Fibroblast of mammary gland (primary cell): ENCODE data around the gene TLCD3A.
A peak's percentile ranks its signal among the peaks of the same experiment; 100 is the strongest.
"Not testable (repeated sequence)": the region's sequence is repeated elsewhere in the genome, so short reads cannot be mapped to it uniquely, and the experiment has no call there.

Source experiments
- DNase-seq: peaks from one replicate; pipeline ENCODE4 v3.0.0-alpha.2; 2010; ENCODE audit warnings: low read depth
- H3K4me3 ChIP-seq: 2 replicates; pipeline ENCODE4 v1.5.1; 2011; ENCODE audit warnings: low read depth, mild to moderate bottlenecking, low read length, moderate library complexity; ENCODE audit not compliant: control insufficient read depth
- TF ChIP-seq, protein P1 (sequence below): conservative IDR thresholded peaks from 2 replicates; pipeline ENCODE4 v1.5.1; 2011; ENCODE audit warnings: low read depth, low read length, inconsistent platforms; ENCODE audit not compliant: control insufficient read depth, insufficient read depth

Gene TLCD3A

DNA sequence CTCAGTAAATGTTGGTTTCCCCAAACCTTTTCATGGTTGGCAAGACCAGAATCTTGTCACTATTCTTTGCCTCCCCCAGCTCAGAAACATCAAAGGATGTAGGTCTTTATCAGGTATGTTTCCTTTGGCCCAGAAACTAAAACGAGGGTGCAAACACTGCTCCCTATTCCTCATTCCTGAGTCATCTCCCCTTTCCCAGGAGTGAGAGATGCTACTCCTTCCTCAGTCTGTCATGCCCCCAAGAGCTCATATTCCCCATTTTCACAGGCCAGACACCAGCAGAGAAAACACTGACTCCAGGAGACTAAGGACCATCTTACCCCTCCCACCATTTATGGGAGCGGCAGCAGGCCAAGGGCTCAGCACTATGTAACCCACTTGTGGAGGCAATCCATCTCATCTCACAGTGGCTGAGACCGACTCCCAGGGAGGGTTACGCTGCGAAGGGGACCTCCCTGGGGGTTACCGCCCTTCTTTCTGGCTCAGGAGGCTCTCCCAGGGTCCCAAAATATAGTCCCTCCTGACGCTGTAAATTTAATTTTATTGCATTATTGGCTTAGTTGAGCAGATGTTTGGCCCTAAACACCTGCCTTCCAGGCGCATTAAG is 18.1 kb downstream of the TLCD3A start:
- TF ChIP-seq, protein P1, sequence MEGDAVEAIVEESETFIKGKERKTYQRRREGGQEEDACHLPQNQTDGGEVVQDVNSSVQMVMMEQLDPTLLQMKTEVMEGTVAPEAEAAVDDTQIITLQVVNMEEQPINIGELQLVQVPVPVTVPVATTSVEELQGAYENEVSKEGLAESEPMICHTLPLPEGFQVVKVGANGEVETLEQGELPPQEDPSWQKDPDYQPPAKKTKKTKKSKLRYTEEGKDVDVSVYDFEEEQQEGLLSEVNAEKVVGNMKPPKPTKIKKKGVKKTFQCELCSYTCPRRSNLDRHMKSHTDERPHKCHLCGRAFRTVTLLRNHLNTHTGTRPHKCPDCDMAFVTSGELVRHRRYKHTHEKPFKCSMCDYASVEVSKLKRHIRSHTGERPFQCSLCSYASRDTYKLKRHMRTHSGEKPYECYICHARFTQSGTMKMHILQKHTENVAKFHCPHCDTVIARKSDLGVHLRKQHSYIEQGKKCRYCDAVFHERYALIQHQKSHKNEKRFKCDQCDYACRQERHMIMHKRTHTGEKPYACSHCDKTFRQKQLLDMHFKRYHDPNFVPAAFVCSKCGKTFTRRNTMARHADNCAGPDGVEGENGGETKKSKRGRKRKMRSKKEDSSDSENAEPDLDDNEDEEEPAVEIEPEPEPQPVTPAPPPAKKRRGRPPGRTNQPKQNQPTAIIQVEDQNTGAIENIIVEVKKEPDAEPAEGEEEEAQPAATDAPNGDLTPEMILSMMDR = no peak
- DNase-seq = peak; percentile 25
- H3K4me3 ChIP-seq = peak overlapping the region; percentile 77

DNA sequence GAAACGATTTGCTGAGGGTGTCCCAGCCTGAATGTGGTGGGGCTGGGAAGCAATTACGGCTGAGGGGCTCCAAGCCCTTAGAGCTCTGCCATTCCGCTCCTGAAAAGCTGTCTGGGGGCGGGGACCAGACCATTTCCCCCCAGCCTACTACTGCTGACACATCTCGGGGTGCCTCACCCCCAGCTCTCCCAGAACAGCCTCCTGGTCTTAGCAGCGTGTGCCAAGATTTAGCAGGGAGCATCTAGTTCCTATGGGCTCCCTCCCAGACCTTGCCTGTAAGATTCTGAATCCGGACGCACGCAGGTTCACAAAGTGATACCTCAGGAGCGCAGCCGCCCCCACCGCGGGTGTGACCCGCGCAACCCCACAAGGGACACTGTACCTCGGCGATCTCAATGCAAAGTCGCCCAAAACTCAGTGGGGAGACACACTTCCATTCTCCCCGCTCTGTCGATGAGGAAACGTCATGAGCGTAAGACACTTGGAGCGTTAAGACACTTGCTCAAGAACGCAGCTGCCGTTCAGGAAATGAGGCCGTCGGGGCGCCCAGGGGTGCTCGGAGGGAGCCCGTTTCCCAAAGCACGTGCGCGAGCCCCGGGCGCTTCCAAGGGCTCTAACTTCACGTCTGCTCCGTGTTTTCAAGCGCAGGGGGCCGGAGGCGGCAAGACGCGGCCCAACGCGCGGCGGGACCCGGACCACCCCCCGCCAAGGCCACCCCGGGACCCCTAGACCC is 19.0 kb downstream of the TLCD3A start:
- TF ChIP-seq, protein P1 = no peak
- DNase-seq = peak; percentile 49
- H3K4me3 ChIP-seq = peak overlapping the region; percentile 77

DNA sequence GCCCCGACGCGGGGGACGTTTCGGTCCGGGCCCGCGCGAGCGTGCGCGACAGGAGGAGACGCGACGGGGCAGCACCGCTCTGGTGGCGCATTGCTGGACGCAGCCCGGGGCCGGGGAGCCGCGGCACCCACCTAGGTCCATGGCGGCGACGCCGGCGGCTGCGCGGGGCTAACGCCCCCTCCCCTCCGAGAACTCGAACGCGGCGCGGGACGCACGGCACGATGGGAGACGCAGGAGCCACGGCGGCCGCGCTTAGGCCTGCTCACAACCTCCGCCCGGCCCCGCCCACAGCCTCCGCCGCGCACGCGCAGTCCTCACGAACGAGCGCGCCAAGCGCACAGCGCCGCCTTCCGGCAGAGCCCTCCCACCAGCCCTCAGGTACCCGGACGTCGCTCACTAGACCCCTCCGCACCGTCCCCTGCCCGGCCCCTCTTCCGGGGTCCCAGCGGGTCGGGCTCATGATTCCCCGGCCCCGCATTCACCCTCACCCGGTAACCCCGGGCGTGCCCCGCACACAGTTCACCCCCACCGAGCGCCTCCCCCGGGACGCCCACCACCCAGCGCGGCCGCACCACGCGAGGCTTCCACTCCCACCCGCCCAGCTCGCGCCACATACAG is 19.7 kb downstream of the TLCD3A start, which contains the start of gene GEMIN4:
Gene GEMIN4 (minus strand): TSS at position 263 of the 618 bp plus-strand sequence. CDS start 122 bp downstream, at position 141.
- TF ChIP-seq, protein P1 = peak; percentile 73
- peak; percentile 81 for DNase-seq
- peak within 1 kb of the TSS; percentile 77 for H3K4me3 ChIP-seq

DNA sequence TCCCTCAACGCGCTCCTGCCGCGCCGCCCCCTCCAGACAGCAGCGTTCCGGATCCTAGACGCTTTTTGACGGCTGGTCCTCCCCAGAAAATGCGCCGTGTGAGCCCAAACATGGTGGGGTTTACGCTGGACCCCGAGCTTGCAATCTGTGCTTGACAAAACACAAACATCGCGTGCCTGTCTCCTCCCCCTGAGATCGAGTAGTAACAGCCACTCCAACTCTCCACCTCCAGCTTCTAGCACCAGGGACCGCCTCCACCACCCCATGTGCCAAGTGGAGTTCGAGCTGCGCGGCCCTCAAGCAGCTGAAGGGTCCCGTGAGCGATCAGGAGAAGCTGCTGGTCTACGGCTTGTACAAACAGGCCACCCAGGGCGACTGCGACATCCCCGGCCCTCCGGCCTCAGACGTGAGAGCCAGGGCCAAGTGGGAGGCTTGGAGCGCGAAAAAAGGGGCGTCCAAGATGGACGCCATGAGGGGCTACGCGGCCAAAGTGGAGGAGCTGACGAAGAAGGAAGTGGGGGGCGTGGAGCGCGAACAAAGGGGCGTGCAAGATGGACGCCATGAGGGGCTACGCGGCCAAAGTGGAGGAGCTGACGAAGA is 20.3 kb downstream of the TLCD3A start:
- TF ChIP-seq, protein P1 = no peak
- H3K4me3 ChIP-seq = peak overlapping the region; percentile 77
- peak; percentile 72 for DNase-seq

DNA sequence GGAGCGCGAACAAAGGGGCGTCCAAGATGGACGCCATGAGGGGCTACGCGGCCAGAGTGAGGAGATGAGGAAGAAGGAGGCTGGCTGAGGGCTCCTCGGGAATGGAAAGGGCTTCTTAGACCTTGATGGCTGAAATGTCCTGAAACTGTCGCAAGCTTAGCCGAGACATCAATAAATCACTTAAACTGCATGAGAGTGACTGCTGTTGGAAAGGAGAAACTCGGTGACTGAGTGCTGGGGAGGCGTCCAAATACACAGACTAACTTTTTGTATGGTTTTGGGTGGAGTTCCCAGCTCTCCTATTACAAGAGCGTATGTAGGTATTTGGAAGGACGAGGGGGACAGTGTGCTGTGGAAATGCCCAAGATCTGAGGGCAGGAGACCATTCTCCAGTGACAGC is 21.0 kb downstream of the TLCD3A start:
- no peak for DNase-seq
- no peak overlapping the region for H3K4me3 ChIP-seq
- TF ChIP-seq, protein P1 = no peak

DNA sequence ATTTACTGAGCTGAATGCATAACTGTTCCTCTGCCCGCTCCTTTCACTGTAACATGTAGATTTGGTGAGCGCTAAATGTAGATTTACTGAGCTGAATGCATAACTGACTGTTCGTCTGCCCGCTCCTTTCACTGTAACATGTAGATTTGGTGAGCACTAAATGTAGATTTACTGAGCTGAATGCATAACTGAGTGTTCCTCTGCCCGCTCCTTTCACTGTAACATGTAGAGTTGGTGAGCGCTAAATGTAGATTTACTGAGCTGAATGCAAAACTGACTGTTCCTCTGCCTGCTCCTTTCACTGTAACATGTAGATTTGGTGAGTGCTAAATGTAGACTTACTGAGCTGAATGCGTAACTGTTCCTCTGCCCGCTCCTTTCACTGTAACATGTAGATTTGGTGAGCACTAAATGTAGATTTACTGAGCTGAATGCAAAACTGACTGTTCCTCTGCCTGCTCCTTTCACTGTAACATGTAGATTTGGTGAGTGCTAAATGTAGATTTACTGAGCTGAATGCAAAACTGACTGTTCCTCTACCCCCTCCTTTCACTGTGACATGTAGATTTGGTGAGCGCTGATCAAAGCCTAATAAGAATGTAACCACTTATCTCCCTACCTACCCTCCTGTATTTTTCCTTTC is 23.0 kb downstream of the TLCD3A start:
- DNase-seq, H3K4me3 ChIP-seq: not testable (repeated sequence)

DNA sequence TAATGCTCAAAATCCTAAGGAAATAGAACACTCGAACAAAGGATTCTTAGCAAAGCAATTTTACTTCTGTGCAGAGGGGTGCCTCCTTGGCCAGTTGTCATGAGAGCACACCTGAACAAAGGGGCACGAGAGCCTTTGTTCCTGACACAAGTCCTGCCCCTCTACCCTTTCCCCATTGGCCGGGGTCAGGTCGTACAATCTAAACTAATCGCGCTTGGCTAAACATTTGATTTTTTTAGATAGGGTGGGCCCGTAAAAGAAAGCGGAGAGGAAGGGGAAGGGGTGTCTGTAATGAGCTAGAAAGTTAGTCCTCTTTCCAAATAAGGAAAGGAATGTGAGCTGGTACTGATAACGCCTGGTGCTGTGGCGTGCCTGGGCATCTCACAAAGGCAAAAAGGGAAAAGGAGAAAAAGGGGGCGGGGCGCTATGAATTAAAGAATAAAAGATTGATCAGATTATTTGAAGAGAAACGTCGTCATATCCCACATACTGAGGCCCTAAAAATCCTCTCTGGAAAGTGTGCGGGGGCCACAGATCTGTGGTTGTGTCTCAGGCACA is 23.7 kb downstream of the TLCD3A start:
- H3K4me3 ChIP-seq, DNase-seq: not testable (repeated sequence)
